Hepatocyte (in vitro differentiated cells): ENCODE results near the gene KIAA1755. TPM values are rescaled to one million over a fixed set of nuclear protein-coding genes. Genes with fewer than 3 reads are reported as not detected.

Source experiments
- DNase-seq: peaks from one replicate; pipeline ENCODE4 v3.0.0-alpha.2; 2016; ENCODE audit warnings: low spot score
- H2AFZ ChIP-seq: fragments of 200-600 bp; sonication (generic); 2 replicates; pipeline ENCODE4 v1.6.0; 2016; ENCODE audit warnings: antibody characterized with exemption, mild to moderate bottlenecking
- H3K27ac ChIP-seq: fragments of 200-600 bp; sonication (generic); 2 replicates; pipeline ENCODE4 v1.5.1; 2016; ENCODE audit warnings: mild to moderate bottlenecking
- H3K27me3 ChIP-seq: fragments of 200-600 bp; sonication (generic); 2 replicates; pipeline ENCODE4 v1.6.1; 2016
- H3K36me3 ChIP-seq: fragments of 200-600 bp; sonication (generic); replicated peaks from 2 replicates; pipeline ENCODE4 v1.5.1; 2016; ENCODE audit warnings: low read depth; ENCODE audit not compliant: insufficient read depth
- H3K4me1 ChIP-seq: fragments of 200-600 bp; sonication (generic); 2 replicates; pipeline ENCODE4 v1.5.1; 2016; ENCODE audit warnings: mild to moderate bottlenecking, moderate library complexity; ENCODE audit not compliant: insufficient read depth
- H3K4me2 ChIP-seq: fragments of 200-600 bp; sonication (generic); 2 replicates; pipeline ENCODE4 v1.6.0; 2016
- H3K4me3 ChIP-seq: fragments of 200-600 bp; sonication (generic); 2 replicates; pipeline ENCODE4 v1.5.1; 2016; ENCODE audit warnings: mild to moderate bottlenecking
- H3K79me2 ChIP-seq: fragments of 200-600 bp; sonication (generic); 2 replicates; pipeline ENCODE4 v1.6.0; 2017; ENCODE audit warnings: mild to moderate bottlenecking
- H3K9me2 ChIP-seq: fragments of 200-600 bp; sonication (generic); replicated peaks from 2 replicates; pipeline ENCODE4 v1.6.0; 2017; ENCODE audit warnings: mild to moderate bottlenecking; ENCODE audit not compliant: insufficient read depth
- H3K9me3 ChIP-seq: fragments of 200-600 bp; sonication (generic); 2 replicates; pipeline ENCODE4 v1.5.1; 2016; ENCODE audit warnings: low read depth, mild to moderate bottlenecking
- H4K20me1 ChIP-seq: fragments of 200-600 bp; sonication (generic); 2 replicates; pipeline ENCODE4 v1.6.0; 2016; ENCODE audit warnings: mild to moderate bottlenecking; ENCODE audit not compliant: insufficient read depth, poor library complexity, severe bottlenecking
- CTCF ChIP-seq: fragments of 200-600 bp; sonication (generic); IDR thresholded peaks from 2 replicates; pipeline ENCODE4 v1.5.1; 2016; ENCODE audit warnings: antibody characterized with exemption, mild to moderate bottlenecking; ENCODE audit not compliant: poor library complexity
- EZH2 ChIP-seq: fragments of 200-600 bp; sonication (generic); IDR thresholded peaks from 2 replicates; pipeline ENCODE4 v1.6.1; 2016; ENCODE audit warnings: antibody characterized with exemption, mild to moderate bottlenecking, borderline replicate concordance
- EZH2phosphoT487 ChIP-seq: fragments of 200-600 bp; sonication (generic); IDR thresholded peaks from one replicate; pipeline ENCODE4 v1.6.1; 2018; ENCODE audit warnings: antibody characterized with exemption, mild to moderate bottlenecking, low read depth, moderate library complexity; ENCODE audit not compliant: unreplicated experiment, severe bottlenecking
- WGBS: methylation state at CpG from one replicate; pipeline ENCODE4 v1.1.6; 2016; ENCODE audit warnings: low lambda C conversion rate; ENCODE audit errors: missing lambda C conversion rate; 5-methylcytosine and 5-hydroxymethylcytosine counted together
- polyA plus RNA-seq: library from polyadenylated mRNA; unstranded; fragments of >200 nt; fragmentation: Nextera tagmentation; extraction: Ambion mirVana; gene quantifications from 2 replicates; pipeline ENCODE4 v1.2.1, GENCODE V29; 2016
- total RNA-seq: library from RNA; depleted of rRNA; stranded (reverse); fragments of >200 nt; gene quantifications from 2 replicates; pipeline ENCODE4 v1.2.3, GENCODE V29; 2014

KIAA1755 gene
- total and polyA plus RNA-seq, 2 experiments from 2014 or later = 1.6 to 3.4 TPM

GRCh38 chr20:38295811-38296210 lies 35.3 kb upstream of the KIAA1755 start:
- Histone ChIP-seq H3K4me2 (no peak overlapping the region), H3K79me2 (no peaks in the 10 kb centered on the region), H3K4me1 (peaks cover 9% of the 10 kb centered on the region), H2AFZ (no peak overlapping the region), H3K27ac (no peak overlapping the region), H4K20me1 (no peaks in the 10 kb centered on the region), H3K4me3 (no peak overlapping the region), H3K9me3 (no peaks in the 10 kb centered on the region), H3K9me2 (no peaks in the 10 kb centered on the region), H3K36me3 (no peaks in the 10 kb centered on the region), H3K27me3 (no peaks in the 10 kb centered on the region)
- TF ChIP-seq CTCF (no peak), EZH2 (no peak), EZH2phosphoT487 (no peak)
- 90% methylated on average over 5 of the region's 5 CpGs for WGBS
- DNase-seq = no peak

- no peaks in the 10 kb centered on the region for H3K79me2 ChIP-seq
- H4K20me1 ChIP-seq = no peaks in the 10 kb centered on the region
- WGBS = 91% methylated on average over 11 of the region's 11 CpGs
- H3K36me3 ChIP-seq = no peaks in the 10 kb centered on the region
- TF ChIP-seq CTCF (no peak), EZH2 (no peak), EZH2phosphoT487 (no peak)
- H3K9me3 ChIP-seq = no peaks in the 10 kb centered on the region
- peaks cover 10% of the 10 kb centered on the region for H3K4me1 ChIP-seq
- H3K9me2 ChIP-seq = no peaks in the 10 kb centered on the region
- H3K4me2 ChIP-seq = no peak overlapping the region
- no peak for DNase-seq
- no peak overlapping the region for H3K4me3 ChIP-seq
- no peaks in the 10 kb centered on the region for H3K27me3 ChIP-seq
- no peak overlapping the region for H2AFZ ChIP-seq
- H3K27ac ChIP-seq = no peak overlapping the region
These were observed 33.6 kb upstream of the KIAA1755 start for GRCh38 chr20:38294076-38294591.

- no peaks in the 10 kb centered on the region for H3K36me3 ChIP-seq
- no peaks in the 10 kb centered on the region for H3K9me2 ChIP-seq
- 62% methylated on average over 7 of the region's 7 CpGs for WGBS
- no peak for DNase-seq
- H3K27ac ChIP-seq = no peak overlapping the region
- no peak overlapping the region for H3K4me3 ChIP-seq
- peaks cover 7% of the 10 kb centered on the region for H3K4me1 ChIP-seq
- no peaks in the 10 kb centered on the region for H4K20me1 ChIP-seq
- TF ChIP-seq EZH2phosphoT487 (no peak), CTCF (no peak), EZH2 (no peak)
- H3K9me3 ChIP-seq = no peaks in the 10 kb centered on the region
- no peak overlapping the region for H2AFZ ChIP-seq
- H3K4me2 ChIP-seq = no peak overlapping the region
- H3K79me2 ChIP-seq = no peaks in the 10 kb centered on the region
- no peaks in the 10 kb centered on the region for H3K27me3 ChIP-seq
These were observed 33.0 kb upstream of the KIAA1755 start for GRCh38 chr20:38293491-38294065.
